GM10248 (cell line): ENCODE results near the gene AURKA.

Experiments
- CTCF ChIA-PET: fragments of 300-600 bp; sonication (Branson Sonifier 250); formaldehyde crosslinking; extraction: SDS; loops from one replicate; lab custom pipeline; 2021; ENCODE audit warnings: antibody characterized with exemption; lab: Yijun Ruan, JAX
- POLR2A ChIA-PET: fragments of 350-650 bp; sonication (Branson Sonifier 250); formaldehyde crosslinking; extraction: SDS; loops from one replicate; lab custom pipeline; 2020; ENCODE audit warnings: antibody characterized with exemption; lab: Yijun Ruan, JAX
- DNase-seq: peaks from one replicate; pipeline ENCODE4 v3.0.0; 2012; ENCODE audit errors: extremely low spot score
- CTCF ChIP-seq: IDR thresholded peaks from 2 replicates; pipeline ENCODE4 v1.5.1; 2012; ENCODE audit warnings: mild to moderate bottlenecking, low read depth; ENCODE audit errors: extremely low read depth, missing control alignments, control extremely low read depth

The AURKA gene

GRCh38 chr20:56433880-56434255, 41.9 kb upstream of the AURKA start:
- CTCF ChIA-PET = interaction anchor here (1.3 to 2.0 kb wide), 2 partner anchors 10 to 62 kb away, joined by 4 to 5 read pairs; no protein-coding TSS in a partner anchor

DNA sequence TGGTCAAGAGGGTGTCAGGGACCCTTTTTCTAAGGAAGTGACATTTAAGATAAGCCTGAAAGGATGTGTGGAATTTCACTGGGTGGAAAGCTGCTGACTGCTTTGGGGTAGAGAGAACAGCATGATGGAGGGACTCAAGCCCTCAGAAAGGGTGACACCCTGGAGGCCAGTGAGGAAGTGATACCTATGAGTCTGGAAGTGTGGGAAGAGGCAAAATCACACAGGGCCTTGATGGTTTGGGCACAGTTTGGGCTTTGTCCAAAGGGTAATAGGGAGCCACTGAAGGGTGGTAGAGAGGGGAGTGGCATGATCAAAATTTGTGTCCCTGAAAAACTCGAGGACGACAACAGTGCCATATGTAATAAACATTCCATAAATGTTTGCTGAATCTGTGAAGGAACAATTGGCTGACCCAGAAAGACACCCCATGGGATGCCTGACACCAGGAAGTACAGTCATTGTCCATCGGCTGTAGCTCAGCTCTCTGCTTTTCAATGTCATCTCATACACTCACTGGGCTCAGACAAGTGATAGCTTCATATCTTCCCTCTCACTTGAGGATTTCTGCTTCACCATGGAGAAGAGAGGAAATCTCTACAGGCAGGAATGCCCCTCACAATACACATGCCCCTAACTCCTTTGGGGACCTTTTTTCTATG, 41.3 kb upstream of the AURKA start:
- ChIA-PET CTCF (interaction anchor here (1.0 to 2.0 kb wide), 3 partner anchors 10 to 62 kb away, joined by 3 to 5 read pairs (median 4); no protein-coding TSS in a partner anchor), POLR2A (no interaction called here)
- no peak for TF ChIP-seq CTCF
- no peak for DNase-seq

More at GRCh38 chr20:56433880-56434255, 41.9 kb upstream of the AURKA start:
- POLR2A ChIA-PET = no interaction called here
- no peak for TF ChIP-seq CTCF
- no peak for DNase-seq

GRCh38 chr20:56431471-56431870, 39.5 kb upstream of the AURKA start:
- ChIA-PET POLR2A (no interaction called here), CTCF (no interaction called here)
- no peak for TF ChIP-seq CTCF
- no peak for DNase-seq

DNA sequence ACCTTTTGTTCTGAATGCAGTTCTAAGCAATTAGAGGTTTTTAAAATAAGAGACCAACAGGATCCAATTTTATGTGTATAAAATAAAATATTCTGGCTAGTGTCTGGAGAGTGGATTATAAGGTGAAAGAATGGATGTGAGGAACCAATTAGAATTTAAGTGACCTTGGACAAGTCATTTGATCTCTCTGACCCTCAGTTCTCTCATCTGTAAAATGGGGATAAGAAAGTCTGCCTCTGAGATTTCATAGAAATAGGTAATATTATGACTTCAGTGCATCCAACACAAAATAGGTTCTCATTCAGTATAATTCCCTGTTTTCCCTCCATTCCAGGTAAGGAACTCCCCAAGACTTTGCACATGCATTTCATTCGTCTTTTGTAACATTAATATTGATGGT, 38.9 kb upstream of the AURKA start:
- TF ChIP-seq CTCF = no peak
- no peak for DNase-seq
- CTCF ChIA-PET = no interaction called here
- POLR2A ChIA-PET = no interaction called here

DNA sequence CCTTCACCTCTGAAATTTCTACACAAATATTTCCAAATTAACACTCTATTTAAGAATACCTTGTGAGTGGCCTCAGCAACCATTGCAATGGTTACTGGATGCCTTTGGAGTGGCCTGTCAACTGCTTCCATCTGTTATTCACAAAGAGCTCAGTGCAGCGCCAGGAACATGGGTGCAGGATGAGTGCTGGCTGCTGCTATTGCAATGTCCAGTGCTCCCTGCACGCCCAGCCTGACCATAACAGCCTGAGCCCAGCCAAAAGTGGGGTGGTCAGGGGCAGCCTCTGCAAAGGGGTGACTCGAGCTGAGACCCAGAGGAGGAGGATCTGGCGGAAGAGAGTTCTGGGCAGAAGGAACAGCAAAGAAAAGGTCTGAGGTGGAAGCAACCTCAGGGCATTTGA, 38.4 kb upstream of the AURKA start:
- TF ChIP-seq CTCF = no peak
- ChIA-PET POLR2A (no interaction called here), CTCF (interaction anchor here (1.0 kb wide), 1 partner anchor 18 kb away, joined by 4 read pairs; no protein-coding TSS in a partner anchor)
- DNase-seq = no peak

DNA sequence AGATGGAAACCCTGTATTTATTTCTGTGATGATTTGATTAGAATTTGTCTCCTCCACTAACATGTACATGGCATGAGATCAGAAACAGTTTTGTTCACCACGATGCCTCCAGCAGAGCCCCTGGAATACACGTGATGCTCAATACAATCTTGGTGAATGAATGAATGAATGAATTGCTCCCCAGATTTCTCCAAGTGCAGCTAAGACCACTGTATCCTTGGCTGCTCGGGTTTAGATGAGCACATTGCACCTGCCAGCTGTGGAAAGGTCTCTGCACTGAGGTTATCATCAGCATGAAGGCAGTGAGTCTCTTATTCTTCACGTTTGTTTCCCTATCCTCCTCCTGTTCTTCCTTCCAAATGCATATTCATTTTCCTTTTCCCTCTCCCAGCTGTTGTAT, 37.9 kb upstream of the AURKA start:
- POLR2A ChIA-PET = no interaction called here

More for the DNA sequence above, 37.9 kb upstream of the AURKA start:
- TF ChIP-seq CTCF = no peak
- no peak for DNase-seq
- CTCF ChIA-PET = interaction anchor here (1.0 kb wide), 1 partner anchor 18 kb away, joined by 4 read pairs; no protein-coding TSS in a partner anchor
